Skeletal muscle satellite cell (primary cell): ENCODE results near the gene C19orf67.
A peak's percentile ranks its signal among the peaks of the same experiment; 100 is the strongest.

Experiments used
- H3K27me3 ChIP-seq: 2 replicates; pipeline ENCODE4 v1.7.0; 2013; ENCODE audit warnings: low read length; ENCODE audit not compliant: control insufficient read depth, insufficient read depth
- H3K36me3 ChIP-seq: 2 replicates; pipeline ENCODE4 v1.7.0; 2013; ENCODE audit warnings: mild to moderate bottlenecking, control low read depth, low read length; ENCODE audit not compliant: insufficient read depth
- H3K4me1 ChIP-seq: 2 replicates; pipeline ENCODE4 v1.7.0; 2013; ENCODE audit warnings: low read length; ENCODE audit not compliant: control insufficient read depth, insufficient read depth
- H3K4me2 ChIP-seq: 2 replicates; pipeline ENCODE4 v1.7.0; 2013; ENCODE audit warnings: mild to moderate bottlenecking, low read length
- H3K4me3 ChIP-seq: 2 replicates; pipeline ENCODE4 v1.7.0; 2013; ENCODE audit warnings: low read length
- H3K9ac ChIP-seq: 2 replicates; pipeline ENCODE4 v1.7.0; 2013; ENCODE audit warnings: mild to moderate bottlenecking, low read depth, low read length, moderate library complexity
- H3K9me3 ChIP-seq: replicated peaks from 2 replicates; pipeline ENCODE4 v1.7.0; 2013; ENCODE audit warnings: mild to moderate bottlenecking, control low read depth, low read length

The C19orf67 gene

DNA sequence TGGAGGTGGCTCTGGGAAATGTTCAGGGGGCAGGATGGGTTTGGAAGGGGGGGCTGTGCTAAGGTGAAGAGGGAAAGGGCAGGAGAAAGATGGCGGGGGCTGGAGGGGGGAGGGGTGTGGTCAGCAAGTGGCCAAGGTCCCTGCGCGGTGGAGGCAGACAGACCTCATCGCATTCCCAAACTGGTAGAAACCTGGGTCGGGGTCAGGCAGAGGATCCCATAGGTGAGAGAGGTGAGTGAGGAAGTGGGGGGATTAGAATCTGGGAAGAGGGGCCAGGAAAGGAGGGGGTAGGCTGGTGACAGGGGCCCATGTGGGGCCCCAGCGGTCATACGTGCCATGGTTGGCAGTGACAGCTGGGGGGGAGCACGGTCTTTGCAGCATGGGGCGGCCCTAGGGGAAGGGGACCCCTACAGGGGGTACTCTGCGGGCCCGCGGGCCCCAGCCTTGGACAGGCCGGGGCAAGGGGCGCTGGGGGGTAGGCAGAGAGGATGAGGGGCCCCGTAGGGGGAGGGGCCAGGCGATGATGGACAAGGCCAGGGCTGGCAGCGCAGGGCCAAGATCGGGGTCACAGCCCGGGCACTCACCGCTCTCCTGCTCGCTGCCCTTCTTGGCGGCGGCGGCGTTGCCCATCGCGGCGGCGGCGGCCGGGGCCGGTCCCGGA, 31.5 kb upstream of the C19orf67 start:
- Histone ChIP-seq H3K4me2 (peak overlapping the region; percentile 99), H3K4me1 (peaks cover 48% of the 10 kb centered on the region), H3K36me3 (no peaks in the 10 kb centered on the region), H3K4me3 (peak overlapping the region; percentile 81), H3K9me3 (no peaks in the 10 kb centered on the region), H3K9ac (peak overlapping the region; percentile 88), H3K27me3 (no peaks in the 10 kb centered on the region)

DNA sequence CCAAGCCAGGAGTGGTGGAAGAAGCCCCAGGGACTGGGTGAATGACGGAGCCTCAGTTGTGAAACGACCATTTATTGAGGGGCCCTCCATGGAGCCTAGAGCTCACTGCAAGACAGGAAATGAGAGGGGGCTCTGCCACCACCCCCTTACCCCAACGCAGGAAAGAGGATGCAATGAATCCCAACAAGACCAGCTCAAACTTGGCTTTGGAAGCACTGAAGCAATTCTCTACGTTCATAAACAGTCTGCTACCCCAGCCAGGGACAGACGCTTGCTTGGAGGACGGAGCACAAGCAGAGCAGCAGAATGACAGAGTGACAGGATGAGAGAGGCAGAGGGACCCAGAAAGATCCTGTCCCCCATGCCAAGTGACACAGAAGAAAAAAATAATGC, 30.9 kb upstream of the C19orf67 start:
- Histone ChIP-seq H3K9me3 (no peaks in the 10 kb centered on the region), H3K36me3 (no peaks in the 10 kb centered on the region), H3K9ac (peak overlapping the region; percentile 88), H3K4me2 (peak overlapping the region; percentile 99), H3K4me3 (peak overlapping the region; percentile 81), H3K4me1 (peaks cover 48% of the 10 kb centered on the region), H3K27me3 (no peaks in the 10 kb centered on the region)

DNA sequence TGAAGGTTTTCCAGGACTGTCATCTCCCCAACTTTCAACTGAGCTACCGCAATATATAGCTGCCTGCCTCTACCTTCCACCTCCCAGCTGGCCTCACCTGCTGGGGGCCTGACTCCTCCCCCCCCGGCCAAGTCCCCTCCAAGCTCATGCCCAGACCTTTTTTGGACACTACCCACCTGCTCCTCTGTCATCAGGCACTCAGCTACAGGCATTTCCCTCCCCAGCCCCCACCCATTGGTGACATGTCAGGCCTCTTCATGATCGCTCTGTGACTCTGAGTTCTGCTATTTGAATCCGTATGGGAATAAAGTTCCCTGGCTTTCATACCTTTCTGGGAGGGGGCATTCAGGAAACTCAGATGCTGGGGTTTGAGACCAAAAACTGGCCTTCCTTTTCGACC, 30.2 kb upstream of the C19orf67 start:
- H3K9ac ChIP-seq: peak overlapping the region; percentile 88
- H3K36me3 ChIP-seq: no peaks in the 10 kb centered on the region
- H3K9me3 ChIP-seq: no peaks in the 10 kb centered on the region
- no peaks in the 10 kb centered on the region for H3K27me3 ChIP-seq
- peaks cover 48% of the 10 kb centered on the region for H3K4me1 ChIP-seq
- H3K4me2 ChIP-seq: peak overlapping the region; percentile 99
- H3K4me3 ChIP-seq: peak overlapping the region; percentile 81

DNA sequence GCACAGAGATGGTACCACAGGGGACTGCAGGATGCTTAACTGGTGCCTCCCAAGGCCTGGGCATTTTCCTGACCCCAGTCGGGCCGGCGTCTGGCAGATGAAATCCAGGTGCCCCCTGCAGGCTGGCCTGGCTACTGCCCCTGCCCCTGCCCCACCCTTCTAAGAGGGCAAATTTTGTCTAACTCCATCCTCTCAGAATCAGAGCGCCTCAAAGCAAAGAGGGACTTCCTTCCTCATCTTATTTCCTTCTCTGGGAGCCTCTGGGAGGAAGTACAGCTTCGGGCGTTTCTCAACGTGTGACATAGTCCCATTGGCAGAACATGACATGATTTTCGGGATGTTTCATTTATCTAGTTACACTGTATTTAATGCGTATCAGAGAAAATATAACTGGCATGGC, 29.3 kb upstream of the C19orf67 start:
- no peak overlapping the region for H3K4me2 ChIP-seq
- H3K4me1 ChIP-seq: peaks cover 48% of the 10 kb centered on the region
- H3K9me3 ChIP-seq: no peaks in the 10 kb centered on the region
- no peak overlapping the region for H3K9ac ChIP-seq
- no peaks in the 10 kb centered on the region for H3K27me3 ChIP-seq
- no peaks in the 10 kb centered on the region for H3K36me3 ChIP-seq
- H3K4me3 ChIP-seq: no peak overlapping the region

DNA sequence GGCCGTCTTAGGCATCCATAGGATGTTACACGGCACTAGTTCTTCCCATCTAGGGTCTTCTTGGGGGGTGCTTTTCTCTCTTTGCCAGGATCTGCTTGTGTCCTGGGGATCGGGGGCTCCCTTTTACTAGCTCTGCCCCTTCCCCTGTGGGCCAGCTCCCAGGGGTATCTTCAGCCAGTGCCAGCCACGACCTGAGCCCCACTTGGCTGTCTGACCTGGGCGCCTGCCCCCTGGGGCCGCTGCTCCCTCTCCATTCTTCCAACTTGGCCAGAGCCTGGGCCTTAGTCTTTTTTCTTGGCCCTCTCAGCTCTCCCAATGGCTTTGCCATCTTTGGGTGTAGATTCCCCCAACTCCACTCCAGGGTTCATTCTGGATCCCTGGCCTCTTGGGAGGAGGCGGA, 28.9 kb upstream of the C19orf67 start:
- peaks cover 44% of the 10 kb centered on the region for H3K4me1 ChIP-seq

DNA sequence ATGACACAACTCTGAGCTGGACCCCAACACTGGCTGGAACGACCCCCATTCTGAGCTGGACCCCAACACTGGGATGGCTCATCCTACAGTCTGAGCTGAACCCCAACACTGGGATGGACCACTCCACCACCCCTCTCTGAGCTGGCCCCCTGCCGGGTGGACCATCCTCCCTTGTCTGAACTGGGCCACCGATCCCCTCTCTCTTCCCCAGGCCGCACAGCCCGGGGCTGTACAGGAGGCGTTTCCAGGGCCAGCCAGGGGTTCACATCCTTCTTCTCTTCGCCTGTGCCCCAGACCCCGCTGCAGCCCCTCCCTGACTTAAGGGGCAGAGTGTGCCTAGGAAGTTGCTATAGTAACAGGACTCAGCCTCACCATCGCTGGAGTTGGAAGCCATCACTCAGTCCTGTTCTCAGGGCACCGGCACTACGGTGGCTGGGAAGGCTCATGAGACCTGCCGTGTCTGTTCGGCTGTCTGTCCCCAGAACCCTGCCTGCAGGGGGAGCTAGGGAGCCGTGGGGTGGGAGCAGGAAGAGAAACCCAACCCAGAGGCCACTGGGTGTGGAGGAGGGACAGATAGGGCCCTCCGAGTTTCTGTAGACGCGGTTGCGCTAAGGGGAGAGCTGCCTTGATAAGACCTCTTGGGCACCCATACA, 28.3 kb upstream of the C19orf67 start:
- Histone ChIP-seq H3K27me3 (no peaks in the 10 kb centered on the region), H3K9me3 (no peaks in the 10 kb centered on the region), H3K4me1 (peaks cover 39% of the 10 kb centered on the region), H3K4me2 (peak overlapping the region; percentile 75), H3K9ac (peak overlapping the region; percentile 65), H3K4me3 (no peak overlapping the region), H3K36me3 (no peaks in the 10 kb centered on the region)

More for the DNA sequence above, 28.9 kb upstream of the C19orf67 start:
- no peaks in the 10 kb centered on the region for H3K9me3 ChIP-seq
- no peaks in the 10 kb centered on the region for H3K27me3 ChIP-seq
- no peak overlapping the region for H3K4me3 ChIP-seq
- H3K9ac ChIP-seq: no peak overlapping the region
- H3K36me3 ChIP-seq: no peaks in the 10 kb centered on the region
- no peak overlapping the region for H3K4me2 ChIP-seq

DNA sequence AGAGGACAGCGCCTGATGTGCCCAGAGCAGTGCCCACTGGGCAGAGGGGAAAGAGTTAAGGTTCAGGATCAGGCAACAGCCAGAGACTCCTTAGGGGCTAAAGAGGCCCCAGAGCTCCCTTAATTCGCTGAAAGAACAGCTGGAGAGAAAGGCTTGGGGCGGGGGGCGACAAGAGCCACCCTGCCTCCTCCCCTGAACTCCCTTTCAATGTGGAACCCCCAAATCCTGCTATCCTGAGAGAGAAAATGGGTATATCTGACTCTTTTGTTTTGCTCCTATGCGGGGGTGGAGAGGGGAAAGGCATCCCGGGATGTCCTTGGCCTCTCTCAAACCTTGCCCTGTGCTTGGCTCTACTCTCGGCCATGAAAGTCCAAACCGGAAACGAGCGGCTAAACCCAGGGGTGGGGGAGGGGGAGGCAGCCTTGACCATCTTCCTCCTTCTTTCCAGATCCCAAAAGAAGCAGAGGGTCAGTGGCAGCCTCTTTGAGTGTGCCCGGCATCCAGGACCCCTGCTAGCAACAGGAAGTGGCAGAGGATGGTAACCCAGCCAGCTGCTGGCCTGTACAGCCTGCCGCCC, 27.3 kb upstream of the C19orf67 start:
- no peaks in the 10 kb centered on the region for H3K36me3 ChIP-seq
- no peaks in the 10 kb centered on the region for H3K9me3 ChIP-seq
- H3K27me3 ChIP-seq: no peaks in the 10 kb centered on the region
- peak overlapping the region; percentile 75 for H3K4me2 ChIP-seq
- peak overlapping the region; percentile 65 for H3K9ac ChIP-seq
- peak overlapping the region; percentile 38 for H3K4me3 ChIP-seq
- peaks cover 35% of the 10 kb centered on the region for H3K4me1 ChIP-seq

DNA sequence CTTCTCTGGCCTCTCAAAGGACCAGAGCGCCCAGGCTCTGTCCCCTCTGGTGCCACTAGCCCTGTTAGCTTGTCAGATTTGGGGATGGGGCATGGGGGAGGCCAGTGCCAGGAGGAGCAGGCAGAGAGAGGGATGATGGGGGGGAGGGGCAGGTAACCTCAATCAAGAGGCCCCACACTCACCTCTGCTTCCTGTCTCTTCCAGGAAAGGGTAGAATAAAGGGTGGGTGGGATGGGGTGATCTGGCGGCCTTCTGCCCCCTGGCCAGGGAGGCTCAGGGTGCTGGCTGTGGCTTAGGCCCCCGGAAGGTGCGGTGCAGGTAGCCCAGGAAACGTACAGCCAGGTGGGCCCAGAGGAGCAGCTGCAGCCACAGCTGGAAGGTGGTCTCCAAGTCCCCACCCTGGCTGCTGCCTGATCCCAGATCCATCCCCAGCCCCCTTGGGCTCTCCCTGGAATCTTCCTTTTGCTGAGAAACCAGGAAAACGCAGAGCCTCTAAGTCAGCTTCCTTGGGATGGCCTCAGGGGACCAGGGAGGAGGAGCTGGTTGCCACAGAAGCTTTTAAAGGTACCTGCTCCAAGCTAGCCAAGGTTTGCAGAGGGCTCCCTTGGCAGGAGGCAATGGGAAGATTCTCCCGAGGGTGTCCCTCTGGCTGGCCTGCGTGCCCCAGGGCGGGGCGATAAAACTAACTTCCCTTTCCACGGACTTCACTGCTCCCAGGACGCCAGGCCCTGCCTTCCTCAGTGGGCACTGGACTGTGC, 26.6 kb upstream of the C19orf67 start:
- H3K36me3 ChIP-seq: no peaks in the 10 kb centered on the region
- peaks cover 42% of the 10 kb centered on the region for H3K4me1 ChIP-seq
- H3K9me3 ChIP-seq: no peaks in the 10 kb centered on the region
- peak overlapping the region; percentile 38 for H3K4me3 ChIP-seq
- no peaks in the 10 kb centered on the region for H3K27me3 ChIP-seq
- peak overlapping the region; percentile 75 for H3K4me2 ChIP-seq
- peak overlapping the region; percentile 65 for H3K9ac ChIP-seq

DNA sequence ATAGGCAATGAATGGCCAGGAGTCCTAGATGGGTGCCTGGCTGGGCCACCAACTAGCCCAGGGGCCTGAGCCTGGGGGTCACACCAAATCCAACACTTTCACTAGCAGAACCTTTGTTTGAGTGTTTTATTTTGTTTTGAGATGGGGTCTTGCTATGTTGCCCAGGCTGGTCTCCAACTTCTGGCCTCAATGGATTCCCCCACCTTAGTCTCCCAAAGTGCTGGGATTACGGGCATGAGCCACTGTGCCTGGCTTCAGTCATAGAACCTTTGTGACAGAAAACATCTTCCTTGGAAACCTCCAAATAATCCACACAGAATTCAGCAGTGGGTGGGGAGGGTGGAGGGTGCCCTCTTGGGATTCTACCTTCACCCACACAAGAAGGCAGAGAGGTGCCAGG, 25.9 kb upstream of the C19orf67 start:
- no peaks in the 10 kb centered on the region for H3K36me3 ChIP-seq
- no peak overlapping the region for H3K9ac ChIP-seq
- no peak overlapping the region for H3K4me2 ChIP-seq
- no peaks in the 10 kb centered on the region for H3K9me3 ChIP-seq
- no peak overlapping the region for H3K4me3 ChIP-seq
- H3K4me1 ChIP-seq: peaks cover 40% of the 10 kb centered on the region
- no peaks in the 10 kb centered on the region for H3K27me3 ChIP-seq

DNA sequence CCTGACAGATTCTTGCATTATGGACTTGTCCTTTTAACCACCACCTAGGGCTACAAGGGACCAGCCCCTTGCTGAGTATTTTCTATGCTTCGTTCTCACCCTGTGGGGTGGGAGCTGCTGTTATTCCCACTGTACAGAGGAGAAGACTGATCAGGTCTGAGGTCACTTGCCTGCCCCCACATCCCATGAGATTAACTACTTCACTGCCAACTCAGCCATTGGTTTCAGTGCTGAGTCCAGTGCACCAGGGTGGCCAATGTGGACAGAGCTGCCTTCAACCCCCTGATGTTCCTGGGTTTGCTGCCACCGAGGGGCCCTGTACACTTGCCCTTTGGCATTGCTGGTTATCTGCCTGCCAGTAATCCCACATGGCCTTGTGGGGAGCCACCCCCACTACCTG, 25.1 kb upstream of the C19orf67 start:
- H3K36me3 ChIP-seq: no peaks in the 10 kb centered on the region
- no peaks in the 10 kb centered on the region for H3K9me3 ChIP-seq

DNA sequence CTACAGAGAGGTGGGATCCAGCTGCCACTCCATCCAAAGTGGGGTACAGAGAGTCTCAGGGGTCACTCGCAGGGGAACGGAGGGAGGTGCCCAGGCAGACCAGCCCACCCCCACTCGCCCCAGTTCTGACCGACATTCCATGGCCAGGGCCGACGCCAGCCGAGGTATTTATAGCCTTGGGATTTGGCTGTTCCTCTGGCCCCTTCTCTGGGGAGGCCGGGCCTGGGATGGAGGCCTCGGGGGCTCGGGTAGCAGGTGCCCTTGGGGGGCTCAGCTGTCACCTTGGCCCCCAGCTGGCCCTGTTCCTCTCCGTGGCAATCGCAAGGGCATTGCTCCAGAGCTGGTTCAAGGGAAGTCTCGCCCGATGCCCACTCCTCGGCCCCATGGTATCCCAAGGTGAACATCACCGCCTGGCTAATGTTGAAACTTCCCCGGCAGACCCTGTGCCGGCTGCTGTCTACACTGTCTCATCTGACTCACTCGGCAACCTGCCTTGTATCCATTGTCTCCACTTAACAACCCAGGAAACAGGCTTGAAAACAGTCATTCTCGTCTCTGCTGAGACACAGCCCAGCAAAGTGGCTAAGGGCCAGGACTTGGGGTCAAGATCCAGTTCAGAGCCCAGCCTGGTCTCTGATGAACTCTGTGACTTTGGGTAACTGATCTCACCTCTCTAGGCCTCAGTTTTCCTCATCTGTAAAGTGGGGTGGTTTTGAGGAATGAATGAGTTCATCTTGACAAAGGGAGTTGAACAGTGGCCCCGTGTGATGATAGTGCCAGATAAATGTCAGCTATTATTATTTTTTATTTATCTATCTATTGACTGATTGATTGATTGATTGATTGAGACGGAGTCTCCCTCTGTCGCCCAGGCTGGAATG, 22.2 kb upstream of the C19orf67 start:
- Histone ChIP-seq H3K4me2 (no peak overlapping the region), H3K9ac (peak overlapping the region; percentile 9)

More for the DNA sequence above, 25.1 kb upstream of the C19orf67 start:
- Histone ChIP-seq H3K4me2 (no peak overlapping the region), H3K4me1 (peaks cover 31% of the 10 kb centered on the region), H3K4me3 (no peak overlapping the region), H3K27me3 (no peaks in the 10 kb centered on the region), H3K9ac (no peak overlapping the region)

More for the DNA sequence above, 22.2 kb upstream of the C19orf67 start:
- H3K36me3 ChIP-seq: peaks cover 7% of the 10 kb centered on the region
- peaks cover 17% of the 10 kb centered on the region for H3K4me1 ChIP-seq
- H3K9me3 ChIP-seq: no peaks in the 10 kb centered on the region
- no peak overlapping the region for H3K4me3 ChIP-seq
- H3K27me3 ChIP-seq: no peaks in the 10 kb centered on the region
